ENCODE measurements around the gene RIMBP2. TPM values are rescaled to one million over a fixed set of nuclear protein-coding genes. Genes with fewer than 3 reads are reported as not detected.

The RIMBP2 gene
- total RNA-seq, 4 donors from 2014 or later, result not detected

GRCh38 chr12:130451001-130451930 lies 264.8 kb downstream of the RIMBP2 start:
- TF ChIP-seq CTCF (IDR thresholded peaks at IDR 0.05; ENCODE audit: low read depth), result no peak

GRCh38 chr12:130449291-130449690 lies 266.8 kb downstream of the RIMBP2 start:
- TF ChIP-seq CTCF (IDR thresholded peaks at IDR 0.05; ENCODE audit: low read depth), result no peak

GRCh38 chr12:130448044-130448821 lies 267.9 kb downstream of the RIMBP2 start:
- no peak for TF ChIP-seq CTCF (IDR thresholded peaks at IDR 0.05; ENCODE audit: low read depth)

GRCh38 chr12:130447655-130447965 lies 268.5 kb downstream of the RIMBP2 start:
- no peak for TF ChIP-seq CTCF (IDR thresholded peaks at IDR 0.05; ENCODE audit: low read depth)

- TF ChIP-seq CTCF (IDR thresholded peaks at IDR 0.05; ENCODE audit: low read depth), result no peak
Measured at GRCh38 chr12:130446846-130447654, 269.0 kb downstream of the RIMBP2 start.

GRCh38 chr12:130444986-130445385 lies 271.1 kb downstream of the RIMBP2 start:
- no peak for TF ChIP-seq CTCF (IDR thresholded peaks at IDR 0.05; ENCODE audit: low read depth)
